Thyroid gland (tissue), 4 donors: Measurements from ENCODE around the gene PSMA4.
"Not testable (repeated sequence)": the region's sequence is repeated elsewhere in the genome, so short reads cannot be mapped to it uniquely, and the experiment has no call there.

Source experiments
- POLR2A ChIP-seq, 2 donors: fragments of 450-650 bp; IDR thresholded peaks; one replicate each; pipeline ENCODE4 v1.6.1; 2017; ENCODE audit warnings: antibody characterized with exemption in 2 of 2, mild to moderate bottlenecking in 2 of 2, moderate library complexity in 1 of 2
- TF ChIP-seq, protein P1 (sequence below), 6 experiments: fragments of 200-600 bp in 3 of 6; fragments of 450-650 bp in 3 of 6; sonication (generic) in 3 of 6; IDR thresholded peaks; one replicate each; pipeline ENCODE4 v1.5.1; 2016 to 2019; ENCODE audit warnings: antibody characterized with exemption in 6 of 6, mild to moderate bottlenecking in 2 of 6, inconsistent platforms in 1 of 6, moderate library complexity in 1 of 6

GRCh38 chr15:78539464-78540140, 642 bp upstream of the PSMA4 start:
- TF ChIP-seq, protein P1, sequence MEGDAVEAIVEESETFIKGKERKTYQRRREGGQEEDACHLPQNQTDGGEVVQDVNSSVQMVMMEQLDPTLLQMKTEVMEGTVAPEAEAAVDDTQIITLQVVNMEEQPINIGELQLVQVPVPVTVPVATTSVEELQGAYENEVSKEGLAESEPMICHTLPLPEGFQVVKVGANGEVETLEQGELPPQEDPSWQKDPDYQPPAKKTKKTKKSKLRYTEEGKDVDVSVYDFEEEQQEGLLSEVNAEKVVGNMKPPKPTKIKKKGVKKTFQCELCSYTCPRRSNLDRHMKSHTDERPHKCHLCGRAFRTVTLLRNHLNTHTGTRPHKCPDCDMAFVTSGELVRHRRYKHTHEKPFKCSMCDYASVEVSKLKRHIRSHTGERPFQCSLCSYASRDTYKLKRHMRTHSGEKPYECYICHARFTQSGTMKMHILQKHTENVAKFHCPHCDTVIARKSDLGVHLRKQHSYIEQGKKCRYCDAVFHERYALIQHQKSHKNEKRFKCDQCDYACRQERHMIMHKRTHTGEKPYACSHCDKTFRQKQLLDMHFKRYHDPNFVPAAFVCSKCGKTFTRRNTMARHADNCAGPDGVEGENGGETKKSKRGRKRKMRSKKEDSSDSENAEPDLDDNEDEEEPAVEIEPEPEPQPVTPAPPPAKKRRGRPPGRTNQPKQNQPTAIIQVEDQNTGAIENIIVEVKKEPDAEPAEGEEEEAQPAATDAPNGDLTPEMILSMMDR (IDR thresholded peaks at IDR 0.05), result not testable (repeated sequence)
- TF ChIP-seq POLR2A (IDR thresholded peaks at IDR 0.05), result not testable (repeated sequence)
